RPMI8226 (cell line): ENCODE data around the gene ATP10A.
A peak's percentile ranks its signal among the peaks of the same experiment; 100 is the strongest.
"Not testable (repeated sequence)": the region's sequence is repeated elsewhere in the genome, so short reads cannot be mapped to it uniquely, and the experiment has no call there.

Source experiments
- DNase-seq: peaks from one replicate; pipeline ENCODE4 v3.0.0-alpha.2; 2015

ATP10A gene

GRCh38 chr15:25789616-25789999 lies 73.5 kb downstream of the ATP10A start:
- DNase-seq = no peak

- DNase-seq = no peak
Observed at GRCh38 chr15:25789211-25789610, 73.9 kb downstream of the ATP10A start.

GRCh38 chr15:25787855-25788520 lies 75.1 kb downstream of the ATP10A start:
- DNase-seq = peak; percentile 27

- DNase-seq = no peak
Observed at GRCh38 chr15:25787381-25787780, 75.7 kb downstream of the ATP10A start.

- no peak for DNase-seq
Observed at GRCh38 chr15:25786040-25786439, 77.1 kb downstream of the ATP10A start.

GRCh38 chr15:25785641-25786025 lies 77.5 kb downstream of the ATP10A start:
- DNase-seq = no peak

- no peak for DNase-seq
Observed at GRCh38 chr15:25784876-25785640, 78.1 kb downstream of the ATP10A start.

- no peak for DNase-seq
Observed at GRCh38 chr15:25783607-25784540, 79.3 kb downstream of the ATP10A start.

GRCh38 chr15:25783134-25783533 lies 80.0 kb downstream of the ATP10A start:
- DNase-seq = no peak

- no peak for DNase-seq
Observed at GRCh38 chr15:25780479-25781255, 82.5 kb downstream of the ATP10A start.

- DNase-seq = no peak
Observed at GRCh38 chr15:25778161-25778560, 85.0 kb downstream of the ATP10A start.

- DNase-seq = no peak
Observed at GRCh38 chr15:25777037-25777436, 86.1 kb downstream of the ATP10A start.

- DNase-seq = no peak
Observed at GRCh38 chr15:25776071-25776746, 86.9 kb downstream of the ATP10A start.

- no peak for DNase-seq
Observed at GRCh38 chr15:25775317-25775912, 87.7 kb downstream of the ATP10A start.

- DNase-seq = no peak
Observed at GRCh38 chr15:25774871-25775270, 88.3 kb downstream of the ATP10A start.

- DNase-seq = no peak
Observed at GRCh38 chr15:25773248-25773647, 89.9 kb downstream of the ATP10A start.

- DNase-seq = no peak
Observed at GRCh38 chr15:25772500-25772899, 90.6 kb downstream of the ATP10A start.

- DNase-seq = not testable (repeated sequence)
Observed at GRCh38 chr15:25771736-25772135, 91.4 kb downstream of the ATP10A start.

- DNase-seq = no peak
Observed at GRCh38 chr15:25771338-25771706, 91.8 kb downstream of the ATP10A start.

GRCh38 chr15:25770618-25771337 lies 92.3 kb downstream of the ATP10A start:
- DNase-seq = no peak

- no peak for DNase-seq
Observed at GRCh38 chr15:25770031-25770430, 93.1 kb downstream of the ATP10A start.
